Sigmoid colon (tissue), 7 donors: ENCODE results near the gene ZNF576. TPM values are rescaled to one million over a fixed set of nuclear protein-coding genes. Genes with fewer than 3 reads are reported as not detected.

Experiments used
- DNase-seq: peaks from one replicate; pipeline ENCODE4 v3.0.0-alpha.2; 2019
- H3K27ac ChIP-seq, 4 donors: fragments of 200-600 bp; sonication (generic); one replicate each; pipeline ENCODE4 v1.5.1; 2016 to 2019; ENCODE audit warnings: mild to moderate bottlenecking in 1 of 4
- H3K27me3 ChIP-seq, 3 donors: fragments of 200-600 bp; sonication (generic); one replicate each; pipeline ENCODE4 v1.5.1; 2019; ENCODE audit warnings: mild to moderate bottlenecking in 1 of 3
- H3K36me3 ChIP-seq, 4 donors: fragments of 200-600 bp; sonication (generic); one replicate each; pipeline ENCODE4 v1.5.1; 2016 to 2019
- H3K4me1 ChIP-seq, 4 donors: fragments of 200-600 bp; sonication (generic); one replicate each; pipeline ENCODE4 v1.5.1; 2017 to 2019
- H3K4me3 ChIP-seq, 4 donors: fragments of 200-600 bp; sonication (generic); one replicate each; pipeline ENCODE4 v1.5.1; 2017 to 2019; ENCODE audit warnings: mild to moderate bottlenecking in 2 of 4, moderate library complexity in 1 of 4
- H3K9me3 ChIP-seq, 4 donors: fragments of 200-600 bp in 3 of 4; sonication (generic) in 3 of 4; one replicate each; pipeline versions ENCODE4 v1.5.1 to v1.6.1; 2013 to 2019
- EP300 ChIP-seq, 4 donors: sonication (generic); formaldehyde crosslinking; IDR thresholded peaks; one replicate each; pipeline ENCODE4 v1.6.1; 2017; ENCODE audit warnings: antibody characterized with exemption in 4 of 4
- POLR2A ChIP-seq, 2 donors: fragments of 450-650 bp; IDR thresholded peaks; one replicate each; pipeline ENCODE4 v1.6.1; 2016; ENCODE audit warnings: antibody characterized with exemption in 2 of 2, mild to moderate bottlenecking in 2 of 2, moderate library complexity in 2 of 2
- POLR2AphosphoS5 ChIP-seq, 4 donors: sonication (generic); formaldehyde crosslinking; IDR thresholded peaks; one replicate each; pipeline ENCODE4 v1.6.1; 2017; ENCODE audit warnings: antibody characterized with exemption in 4 of 4
- WGBS, 2 donors: extraction: QIAGEN DNeasy Blood & Tissue Kit; methylation state at CpG; one replicate each; pipeline ENCODE4 v1.1.7; 2013; 5-methylcytosine and 5-hydroxymethylcytosine counted together
- intact Hi-C: fragments of 100-400 bp; cut with DNase I; formaldehyde crosslinking; loops from one replicate; pipeline ENCODE4 v1.15.1; 2023
- polyA plus RNA-seq, 3 donors: library from polyadenylated mRNA; stranded (reverse); fragments of 200-250 nt; gene quantifications; one replicate each; pipeline ENCODE4 v1.2.3, GENCODE V29; 2013
- total RNA-seq, 4 donors: library from RNA; depleted of rRNA; stranded (reverse); fragments of >200 nt; gene quantifications; one replicate each; pipeline ENCODE4 v1.1.0, GENCODE V29; 2016
- TF ChIP-seq, protein P1 (sequence below), 4 experiments: fragments of 450-650 bp in 3 of 4; fragments of 200-600 bp in 1 of 4; IDR thresholded peaks; one replicate each; pipeline ENCODE4 v1.5.1; 2016 to 2019; ENCODE audit warnings: antibody characterized with exemption in 4 of 4, mild to moderate bottlenecking in 3 of 4, moderate library complexity in 2 of 4
- donor health status: healthy with polysubstance abuse.
- donor health status: Bipolar disorder and iron deficiency.
- donor health status: healthy.

The ZNF576 gene
- total and polyA plus RNA-seq, 7 donors, result 12.1 to 23.3 (median 16.1) TPM

DNA sequence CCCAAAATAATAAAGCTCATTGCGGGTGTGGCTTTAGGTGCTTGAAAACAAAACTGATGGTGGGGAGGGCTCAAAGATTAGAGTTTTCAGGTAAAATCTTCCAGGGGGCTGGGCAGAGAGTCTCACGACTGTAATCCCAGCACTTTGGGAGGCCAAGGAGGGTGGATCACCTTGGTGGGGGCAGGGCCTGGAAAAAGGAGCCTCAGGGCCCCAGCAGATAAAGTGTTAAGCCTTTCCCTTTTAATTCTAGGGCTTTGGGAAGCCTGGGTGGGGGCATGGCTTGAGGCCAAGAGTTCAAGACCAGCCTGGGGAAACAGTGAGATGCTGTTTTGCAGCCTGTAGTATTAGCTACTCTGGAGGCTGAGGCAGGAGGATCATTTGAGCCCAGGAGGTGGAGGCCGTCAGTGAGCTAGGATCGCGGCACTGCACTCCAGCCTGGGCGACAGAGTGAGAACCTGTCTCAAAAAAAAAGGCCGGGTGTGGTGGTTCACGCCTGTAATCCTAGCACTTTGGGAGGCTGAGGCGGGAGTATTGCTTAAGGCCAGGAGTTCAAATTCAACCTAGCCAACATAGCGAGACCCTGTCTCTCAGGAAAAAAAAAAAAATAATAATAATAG lies 2.2 kb upstream of the ZNF576 start:
- peaks cover 0 to 46% (median 37%) of the 10 kb centered on the region in 4 donors for H3K4me1 ChIP-seq
- peaks cover 16 to 60% (median 29%) of the 10 kb centered on the region in 4 donors for H3K36me3 ChIP-seq
- TF ChIP-seq, protein P1, sequence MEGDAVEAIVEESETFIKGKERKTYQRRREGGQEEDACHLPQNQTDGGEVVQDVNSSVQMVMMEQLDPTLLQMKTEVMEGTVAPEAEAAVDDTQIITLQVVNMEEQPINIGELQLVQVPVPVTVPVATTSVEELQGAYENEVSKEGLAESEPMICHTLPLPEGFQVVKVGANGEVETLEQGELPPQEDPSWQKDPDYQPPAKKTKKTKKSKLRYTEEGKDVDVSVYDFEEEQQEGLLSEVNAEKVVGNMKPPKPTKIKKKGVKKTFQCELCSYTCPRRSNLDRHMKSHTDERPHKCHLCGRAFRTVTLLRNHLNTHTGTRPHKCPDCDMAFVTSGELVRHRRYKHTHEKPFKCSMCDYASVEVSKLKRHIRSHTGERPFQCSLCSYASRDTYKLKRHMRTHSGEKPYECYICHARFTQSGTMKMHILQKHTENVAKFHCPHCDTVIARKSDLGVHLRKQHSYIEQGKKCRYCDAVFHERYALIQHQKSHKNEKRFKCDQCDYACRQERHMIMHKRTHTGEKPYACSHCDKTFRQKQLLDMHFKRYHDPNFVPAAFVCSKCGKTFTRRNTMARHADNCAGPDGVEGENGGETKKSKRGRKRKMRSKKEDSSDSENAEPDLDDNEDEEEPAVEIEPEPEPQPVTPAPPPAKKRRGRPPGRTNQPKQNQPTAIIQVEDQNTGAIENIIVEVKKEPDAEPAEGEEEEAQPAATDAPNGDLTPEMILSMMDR (IDR thresholded peaks at IDR 0.05), result no peak
- TF ChIP-seq POLR2AphosphoS5 (IDR thresholded peaks at IDR 0.05) (no peak), POLR2A (IDR thresholded peaks at IDR 0.05) (no peak), EP300 (IDR thresholded peaks at IDR 0.05) (no peak)
- peak overlapping the region in 3 of 4 donors; percentile 57 to 73 (median 72) for H3K4me3 ChIP-seq
- WGBS, 2 donors, result 84 to 92% methylated on average over 10 of the region's 10 CpGs
- no peaks in the 10 kb centered on the region for H3K27me3 ChIP-seq
- intact Hi-C loops, result no loop called here
- no peaks in the 10 kb centered on the region for H3K9me3 ChIP-seq
- H3K27ac ChIP-seq, result peak overlapping the region; percentile 90 to 99 (median 95)
- DNase-seq, result no peak

DNA sequence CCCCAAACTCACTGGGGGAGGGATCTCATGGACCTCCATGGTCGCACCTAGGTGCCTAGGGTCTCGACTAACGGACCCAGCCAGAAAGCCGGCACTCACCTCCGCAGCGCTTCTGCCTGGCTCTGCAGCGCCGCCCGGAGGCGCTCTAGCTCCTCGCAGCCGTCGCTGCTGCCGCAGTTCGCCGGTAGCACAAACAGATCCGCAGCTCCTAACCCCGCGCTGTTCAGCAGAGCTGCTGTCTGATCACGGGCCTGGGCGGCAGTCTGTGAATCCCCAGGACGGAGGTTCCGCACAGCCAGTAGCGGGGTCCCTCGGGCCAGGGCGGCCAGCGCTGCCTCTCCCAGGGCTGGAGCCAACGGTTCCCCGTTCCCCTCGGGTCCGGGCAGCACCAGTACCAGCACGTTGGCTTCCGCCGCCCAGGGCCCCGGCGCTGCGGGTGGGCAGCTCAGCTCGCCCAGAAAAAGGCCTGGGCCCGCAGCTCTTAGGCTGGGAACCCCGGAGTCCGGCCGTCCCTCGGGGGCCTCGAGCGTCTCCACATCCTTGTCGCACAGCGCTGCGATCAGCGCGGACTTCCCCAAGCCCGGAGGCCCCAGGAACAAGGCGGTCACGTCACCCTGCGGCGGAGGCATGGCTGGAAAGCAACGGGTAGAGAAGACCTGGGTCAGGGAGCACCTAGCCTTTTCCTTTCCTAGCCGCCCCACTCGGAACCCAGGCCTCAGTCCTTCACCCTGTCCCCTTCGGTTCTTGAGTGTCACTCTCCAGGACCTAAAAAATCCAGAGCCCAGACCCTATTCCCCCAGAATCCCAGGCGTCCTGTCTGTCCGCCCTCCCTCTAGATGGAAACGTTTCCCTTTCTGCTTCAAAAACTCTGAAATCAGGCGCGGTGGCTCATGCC lies 1.4 kb upstream of the ZNF576 start:
- peak; percentile 81 for DNase-seq
- Histone ChIP-seq H3K36me3 (peaks cover 16 to 60% (median 31%) of the 10 kb centered on the region in 4 donors), H3K4me3 (peak overlapping the region; percentile 57 to 73 (median 70)), H3K9me3 (no peaks in the 10 kb centered on the region), H3K27ac (peak overlapping the region; percentile 90 to 99 (median 95)), H3K27me3 (no peaks in the 10 kb centered on the region), H3K4me1 (peaks cover 0 to 46% (median 37%) of the 10 kb centered on the region in 4 donors)
- 1% methylated on average over 64 of the region's 64 CpGs for WGBS, 2 donors
- intact Hi-C loops, result loop anchor here (5.0 kb wide), 1 partner anchor 47 kb away; no protein-coding TSS in a partner anchor
- TF ChIP-seq EP300 (IDR thresholded peaks at IDR 0.05), result no peak
- no peak for TF ChIP-seq POLR2A (IDR thresholded peaks at IDR 0.05)
- TF ChIP-seq POLR2AphosphoS5 (IDR thresholded peaks at IDR 0.05), result peak in 1 of 4 donors; percentile 26
- TF ChIP-seq, protein P1 (IDR thresholded peaks at IDR 0.05), result peak; percentile 13 to 52 (median 41)

DNA sequence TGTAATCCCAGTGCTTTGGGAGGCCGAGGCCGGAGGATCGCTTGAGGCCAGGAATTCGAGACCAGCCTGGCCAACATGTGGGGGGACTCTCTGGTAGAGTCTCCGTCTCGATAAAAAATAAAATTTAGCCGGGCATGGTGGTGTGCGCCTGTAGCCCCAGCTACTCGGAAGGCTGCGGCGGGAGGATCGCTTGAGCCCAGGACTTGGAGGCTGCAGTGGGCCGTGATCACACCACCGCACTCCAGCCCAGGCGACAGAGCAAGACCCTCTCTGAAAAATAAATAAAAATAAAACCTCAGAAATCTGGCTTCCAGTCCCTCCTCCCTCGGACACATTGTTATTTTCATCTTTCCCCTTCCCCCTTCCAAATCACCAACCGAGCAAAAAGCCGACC lies 793 bp upstream of the ZNF576 start:
- Histone ChIP-seq H3K36me3 (peaks cover 16 to 60% (median 29%) of the 10 kb centered on the region in 4 donors), H3K4me1 (peaks cover 0 to 46% (median 37%) of the 10 kb centered on the region in 4 donors), H3K27me3 (no peaks in the 10 kb centered on the region), H3K9me3 (no peaks in the 10 kb centered on the region), H3K4me3 (peak overlapping the region; percentile 57 to 73 (median 70)), H3K27ac (peak overlapping the region; percentile 90 to 99 (median 95))
- peak; percentile 79 for DNase-seq
- intact Hi-C loops, result loop anchor here (5.0 kb wide), 1 partner anchor 47 kb away; no protein-coding TSS in a partner anchor
- WGBS, 2 donors, result 1% methylated on average over 18 of the region's 18 CpGs
- TF ChIP-seq POLR2A (IDR thresholded peaks at IDR 0.05) (peak in 1 of 2 donors; percentile 90), POLR2AphosphoS5 (IDR thresholded peaks at IDR 0.05) (no peak)

DNA sequence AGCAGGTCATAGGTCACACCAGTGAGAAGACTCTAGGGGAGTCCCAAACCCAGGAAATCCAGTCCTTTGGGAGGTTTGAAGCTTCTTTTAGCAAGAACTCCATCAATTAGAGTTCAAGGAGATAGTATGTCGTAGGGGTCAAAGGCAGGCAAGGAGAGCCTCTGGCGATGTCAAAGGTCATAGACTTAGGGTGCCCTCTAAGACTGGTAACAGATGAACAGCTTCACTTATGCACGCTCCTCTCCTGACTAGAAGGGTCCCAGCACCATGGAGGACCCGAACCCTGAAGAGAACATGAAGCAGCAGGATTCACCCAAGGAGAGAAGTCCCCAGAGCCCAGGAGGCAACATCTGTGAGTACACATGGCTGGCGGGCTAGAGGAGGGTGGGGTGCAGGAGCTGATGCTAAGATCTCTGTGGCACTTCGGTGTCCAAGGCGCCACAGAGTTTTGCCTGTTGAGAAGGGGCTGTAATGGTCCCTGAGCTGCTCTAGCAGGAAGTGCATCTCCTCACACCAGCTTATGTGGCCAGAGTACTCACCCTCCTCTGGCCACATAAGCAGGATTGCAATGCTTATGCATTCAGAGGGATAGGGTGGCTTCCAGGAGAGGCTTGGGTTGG lies 557 bp downstream of the ZNF576 start:
- peak overlapping the region; percentile 90 to 99 (median 95) for H3K27ac ChIP-seq
- intact Hi-C loops, result loop anchor here (1.0 to 5.0 kb wide), 4 partner anchors 22 to 63 kb away; partner anchors contain the start of genes PINLYP, XRCC1 and ZNF428
- peaks cover 16 to 59% (median 23%) of the 10 kb centered on the region in 4 donors for H3K36me3 ChIP-seq
- no peak for DNase-seq
- 16 to 20% methylated on average over 7 of the region's 7 CpGs for WGBS, 2 donors
- no peaks in the 10 kb centered on the region for H3K27me3 ChIP-seq
- H3K4me3 ChIP-seq, result peak overlapping the region; percentile 50 to 73 (median 61)
- TF ChIP-seq, protein P1 (IDR thresholded peaks at IDR 0.05), result no peak
- TF ChIP-seq POLR2A (IDR thresholded peaks at IDR 0.05) (no peak), POLR2AphosphoS5 (IDR thresholded peaks at IDR 0.05) (no peak), EP300 (IDR thresholded peaks at IDR 0.05) (no peak)
- H3K9me3 ChIP-seq, result no peaks in the 10 kb centered on the region
- H3K4me1 ChIP-seq, result peaks cover 0 to 46% (median 37%) of the 10 kb centered on the region in 4 donors
